ENCODE measurements around the gene BGN.

The BGN gene

GRCh38 chrX:153549231-153549630, 54.5 kb downstream of the BGN start:
- H3K9me3 ChIP-seq = no peaks in the 10 kb centered on the region
- H3K27me3 ChIP-seq (ENCODE audit: low read depth) = no peaks in the 10 kb centered on the region
- in situ Hi-C loops (cut with MboI; ENCODE audit: low sequenced_read_pairs) = no loop called here
- H3K36me3 ChIP-seq (replicated peaks) = no peaks in the 10 kb centered on the region
- no peak overlapping the region for H3K4me3 ChIP-seq
- H3K4me1 ChIP-seq = no peaks in the 10 kb centered on the region
- DNase-seq (ENCODE audit: low spot score in 2 of 2) = no peak

- Histone ChIP-seq H3K4me3 (no peak overlapping the region), H3K27me3 (ENCODE audit: low read depth) (no peaks in the 10 kb centered on the region), H3K4me1 (no peaks in the 10 kb centered on the region), H3K36me3 (replicated peaks) (no peaks in the 10 kb centered on the region), H3K9me3 (no peaks in the 10 kb centered on the region)
- in situ Hi-C loops (cut with MboI; ENCODE audit: low sequenced_read_pairs) = no loop called here
- peak in 1 of 2 experiments; percentile 30 for DNase-seq (ENCODE audit: low spot score in 2 of 2)
Observed at GRCh38 chrX:153549807-153550206, 55.0 kb downstream of the BGN start.

GRCh38 chrX:153551135-153551534, 56.4 kb downstream of the BGN start:
- H3K36me3 ChIP-seq (replicated peaks) = no peaks in the 10 kb centered on the region
- no peak overlapping the region for H3K4me3 ChIP-seq
- no peak for DNase-seq (ENCODE audit: low spot score in 2 of 2)
- no peaks in the 10 kb centered on the region for H3K27me3 ChIP-seq (ENCODE audit: low read depth)
- no peaks in the 10 kb centered on the region for H3K9me3 ChIP-seq
- no peaks in the 10 kb centered on the region for H3K4me1 ChIP-seq
- in situ Hi-C loops (cut with MboI; ENCODE audit: low sequenced_read_pairs) = no loop called here

GRCh38 chrX:153554519-153555167, 59.9 kb downstream of the BGN start:
- in situ Hi-C loops (cut with MboI; ENCODE audit: low sequenced_read_pairs) = no loop called here
- Histone ChIP-seq H3K4me3 (no peak overlapping the region), H3K9me3 (no peaks in the 10 kb centered on the region), H3K36me3 (replicated peaks) (no peaks in the 10 kb centered on the region), H3K4me1 (no peaks in the 10 kb centered on the region), H3K27me3 (ENCODE audit: low read depth) (no peaks in the 10 kb centered on the region)
- peak; percentile 50 to 85 for DNase-seq (ENCODE audit: low spot score in 2 of 2)

GRCh38 chrX:153556767-153557166, 62.0 kb downstream of the BGN start:
- H3K4me3 ChIP-seq = no peak overlapping the region
- no peaks in the 10 kb centered on the region for H3K36me3 ChIP-seq (replicated peaks)
- no peaks in the 10 kb centered on the region for H3K4me1 ChIP-seq
- in situ Hi-C loops (cut with MboI; ENCODE audit: low sequenced_read_pairs) = no loop called here
- no peaks in the 10 kb centered on the region for H3K27me3 ChIP-seq (ENCODE audit: low read depth)
- no peak for DNase-seq (ENCODE audit: low spot score in 2 of 2)
- no peaks in the 10 kb centered on the region for H3K9me3 ChIP-seq

GRCh38 chrX:153557618-153558355, 63.0 kb downstream of the BGN start:
- H3K27me3 ChIP-seq (ENCODE audit: low read depth) = no peaks in the 10 kb centered on the region
- no peaks in the 10 kb centered on the region for H3K9me3 ChIP-seq
- H3K36me3 ChIP-seq (replicated peaks) = no peaks in the 10 kb centered on the region
- in situ Hi-C loops (cut with MboI; ENCODE audit: low sequenced_read_pairs) = no loop called here
- no peak for DNase-seq (ENCODE audit: low spot score in 2 of 2)
- no peak overlapping the region for H3K4me3 ChIP-seq
- no peaks in the 10 kb centered on the region for H3K4me1 ChIP-seq
